Endothelial cell of umbilical vein (primary cell): ENCODE results near the gene KLHL21. TPM values are rescaled to one million over a fixed set of nuclear protein-coding genes. Genes with fewer than 3 reads are reported as not detected.

Source experiments
- BruUV-seq: library from RNA; stranded (reverse); fragments of 400-500 nt; replicated peaks from 2 replicates; lab custom pipeline; 2021; lab: Mats Ljungman, UMichigan
- CTCF ChIA-PET: fragments of 300-600, 350-600 bp; sonication (Branson Sonifier 250); formaldehyde crosslinking; loops from one replicate; lab custom pipeline; 2021; ENCODE audit warnings: antibody characterized with exemption, inconsistent platforms; lab: Charles Lee
- POLR2A ChIA-PET: fragments of 300-600, 350-600 bp; sonication (Branson Sonifier 250); formaldehyde crosslinking; loops from one replicate; lab custom pipeline; 2021; ENCODE audit warnings: antibody characterized with exemption, inconsistent platforms; lab: Charles Lee
- DNase-seq: peaks from one replicate; pipeline ENCODE4 v3.0.0-alpha.2; 2011; ENCODE audit warnings: low read depth, low spot score
- FAIRE-seq: peaks from 2 replicates; lab custom pipeline; 2011; peaks lifted over from hg19 to GRCh38; lab: Jason Lieb, UNC
- H2AFZ ChIP-seq: 2 replicates; pipeline ENCODE4 v1.6.0; 2012; ENCODE audit warnings: low read depth, low read length, control low read depth, inconsistent platforms
- H3K27ac ChIP-seq: 2 replicates; pipeline ENCODE4 v1.5.1; 2011; ENCODE audit warnings: low read depth, mild to moderate bottlenecking, control low read depth, low read length, moderate library complexity; ENCODE audit not compliant: insufficient read depth
- H3K27me3 ChIP-seq, 2 experiments: 2 replicates each; pipeline versions ENCODE4 v1.6.0 to v1.6.1; 2011; ENCODE audit warnings: low read length in 2 of 2, mixed read lengths in 1 of 2; ENCODE audit not compliant: control insufficient read depth in 2 of 2, insufficient read depth in 2 of 2
- H3K36me3 ChIP-seq, 2 experiments: 2 replicates in 1 of 2; 3 replicates in 1 of 2; pipeline ENCODE4 v1.5.1; 2011; ENCODE audit warnings: low read length in 2 of 2, mild to moderate bottlenecking in 1 of 2, moderate library complexity in 1 of 2; ENCODE audit not compliant: control insufficient read depth in 2 of 2, insufficient read depth in 2 of 2; ENCODE audit errors: extremely low read depth in 1 of 2
- H3K4me1 ChIP-seq: 3 replicates; pipeline ENCODE4 v1.5.1; 2011; ENCODE audit warnings: mild to moderate bottlenecking, low read length; ENCODE audit not compliant: control insufficient read depth, insufficient read depth; ENCODE audit errors: extremely low read depth
- H3K4me2 ChIP-seq: 2 replicates; pipeline ENCODE4 v1.6.1; 2011; ENCODE audit warnings: low read length, control low read depth, mixed read lengths; ENCODE audit not compliant: insufficient read depth
- H3K4me3 ChIP-seq, 3 experiments: fragments of 200-600 bp in 1 of 3; sonication (generic), shearing (Covaris generic) in 1 of 3; replicated peaks in 1 of 3; 2 replicates each; pipeline ENCODE4 v1.5.1; 2011 to 2016; ENCODE audit warnings: control low read depth in 3 of 3, low read length in 3 of 3, mild to moderate bottlenecking in 2 of 3, inconsistent platforms in 1 of 3, low read depth in 1 of 3, moderate library complexity in 1 of 3; ENCODE audit not compliant: insufficient read depth in 1 of 3
- H3K79me2 ChIP-seq: 2 replicates; pipeline ENCODE4 v1.6.0; 2012; ENCODE audit warnings: low read length, inconsistent platforms; ENCODE audit not compliant: control insufficient read depth, insufficient read depth
- H3K9ac ChIP-seq: replicated peaks from 2 replicates; pipeline ENCODE3; 2011; ENCODE audit warnings: low read length, control low read depth; ENCODE audit not compliant: insufficient read depth; ENCODE audit errors: extremely low read depth
- H3K9me1 ChIP-seq: replicated peaks from 3 replicates; pipeline ENCODE4 v1.6.0; 2011; ENCODE audit warnings: mild to moderate bottlenecking, low read length; ENCODE audit not compliant: control insufficient read depth, insufficient read depth; ENCODE audit errors: extremely low read depth
- H3K9me3 ChIP-seq: replicated peaks from 2 replicates; pipeline ENCODE4 v1.5.1; 2012; ENCODE audit warnings: low read length, inconsistent platforms; ENCODE audit not compliant: control insufficient read depth, insufficient read depth
- H4K20me1 ChIP-seq: replicated peaks from 2 replicates; pipeline ENCODE3; 2011; ENCODE audit warnings: mild to moderate bottlenecking, low read length; ENCODE audit not compliant: control insufficient read depth, insufficient read depth; ENCODE audit errors: extremely low read depth
- CTCF ChIP-seq, 2 donors: IDR thresholded peaks; 1 replicate in 1 of 2; 2 replicates in 1 of 2; pipeline ENCODE4 v1.5.1; 2011; ENCODE audit warnings: low read length in 2 of 2, mild to moderate bottlenecking in 2 of 2, moderate library complexity in 2 of 2, control low read depth in 1 of 2, inconsistent platforms in 1 of 2, low read depth in 1 of 2; ENCODE audit not compliant: insufficient read depth in 1 of 2; ENCODE audit errors: extremely low read depth in 1 of 2
- EZH2 ChIP-seq: IDR thresholded peaks from 2 replicates; pipeline ENCODE4 v1.6.1; 2012; ENCODE audit warnings: borderline replicate concordance, low read depth, mild to moderate bottlenecking, moderate library complexity, low read length, inconsistent platforms; ENCODE audit not compliant: severe bottlenecking
- FOS ChIP-seq: IDR thresholded peaks from 2 replicates; pipeline ENCODE4 v1.6.1; 2011; ENCODE audit warnings: mild to moderate bottlenecking, low read length, moderate library complexity, borderline replicate concordance; ENCODE audit not compliant: insufficient read depth
- GATA2 ChIP-seq: IDR thresholded peaks from 2 replicates; pipeline ENCODE4 v1.7.0; 2011; ENCODE audit warnings: low read depth, mild to moderate bottlenecking, moderate library complexity, mixed read lengths, low read length; ENCODE audit not compliant: insufficient read length, insufficient read depth
- JUN ChIP-seq: IDR thresholded peaks from 2 replicates; pipeline ENCODE4 v1.6.1; 2011; ENCODE audit warnings: borderline replicate concordance, low read depth; ENCODE audit not compliant: insufficient read length, insufficient read depth
- MAX ChIP-seq: IDR thresholded peaks from 2 replicates; pipeline ENCODE4 v1.6.1; 2011; ENCODE audit not compliant: insufficient read depth, insufficient read length
- MYC ChIP-seq: IDR thresholded peaks from one replicate; pipeline ENCODE4 v1.6.1; 2011; ENCODE audit warnings: mild to moderate bottlenecking, low read depth, low read length
- POLR2A ChIP-seq: IDR thresholded peaks from 2 replicates; pipeline ENCODE4 v1.6.1; 2012; ENCODE audit warnings: low read depth, mild to moderate bottlenecking, control low read depth, low read length
- POLR2AphosphoS5 ChIP-seq: IDR thresholded peaks from 2 replicates; pipeline ENCODE4 v1.6.1; 2012; ENCODE audit warnings: low read depth, mild to moderate bottlenecking, control low read depth, low read length, moderate library complexity; ENCODE audit not compliant: insufficient read depth
- dilution Hi-C: fragments of 300-500 bp; cut with MboI; formaldehyde crosslinking; loops from one replicate; pipeline ENCODE4 v1.15.0; 2019; ENCODE audit warnings: low sequenced_read_pairs; ENCODE audit not compliant: extremely low pct_ligation_motif_present
- intact Hi-C: fragments of 100-400 bp; cut with micrococcal nuclease; formaldehyde crosslinking; loops from one replicate; pipeline ENCODE4 v1.10.0; 2022
- polyA plus RNA-seq, 4 experiments: library from polyadenylated mRNA; depleted of rRNA in 3 of 4; stranded (reverse) in 3 of 4; unstranded in 1 of 4; fragments of >200 nt; gene quantifications; 2 replicates each; pipeline versions ENCODE4 v1.2.1 to v1.2.3, GENCODE V29; 2011 to 2012; ENCODE audit warnings: missing spikeins in 1 of 4
- total RNA-seq: library from RNA; stranded (reverse); gene quantifications from 2 replicates; pipeline ENCODE4 v1.2.3, GENCODE V29; 2021

The KLHL21 gene
- total and polyA plus RNA-seq, 2 donors (not counting 3 experiments of a cell fraction or from before 2014, with no cell fraction given) = 18.0 to 22.4 TPM

- no peaks in the 10 kb centered on the region for H3K9me3 ChIP-seq
- TF ChIP-seq JUN (no peak), FOS (no peak), POLR2AphosphoS5 (no peak), GATA2 (no peak), CTCF (IDR thresholded peaks at IDR 0.05; ENCODE audit: extremely low read depth in 1 of 2, insufficient read depth in 1 of 2, low read depth in 1 of 2, low read length in 2 of 2) (no peak), MYC (no peak), MAX (no peak), POLR2A (no peak), EZH2 (no peak)
- no peaks in the 10 kb centered on the region for H3K4me1 ChIP-seq
- ChIA-PET CTCF (no interaction called here), POLR2A (no interaction called here)
- H2AFZ ChIP-seq = no peak overlapping the region
- H3K4me2 ChIP-seq = no peak overlapping the region
- no peak overlapping the region for H3K4me3 ChIP-seq
- no peak overlapping the region for H3K27ac ChIP-seq
- H3K36me3 ChIP-seq = peaks cover 6 to 51% of the 10 kb centered on the region in 2 experiments
- no TSS peak for BruUV-seq
- intact Hi-C loops = no loop called here
- H3K79me2 ChIP-seq = peaks cover 22% of the 10 kb centered on the region
- H3K9ac ChIP-seq = no peak overlapping the region
- H3K9me1 ChIP-seq = no peaks in the 10 kb centered on the region
- dilution Hi-C loops = no loop called here
- FAIRE-seq (no peak), DNase-seq (no peak)
- H4K20me1 ChIP-seq = no peaks in the 10 kb centered on the region
- no peaks in the 10 kb centered on the region for H3K27me3 ChIP-seq
These were observed 9.6 kb downstream of the KLHL21 start for GRCh38 chr1:6592865-6593593.
